Glutamatergic neuron (in vitro differentiated cells): Measurements from ENCODE around the gene SMCO2. TPM values are rescaled to one million over a fixed set of nuclear protein-coding genes. Genes with fewer than 3 reads are reported as not detected.

Experiments
- DNase-seq: peaks from one replicate; pipeline ENCODE4 v3.0.0; 2022
- H3K27ac Mint-ChIP-seq: one replicate; pipeline ENCODE4 v1.8.0; 2020; ENCODE audit warnings: mild to moderate bottlenecking, mixed read lengths, inconsistent platforms; ENCODE audit not compliant: unreplicated experiment
- H3K27me3 Mint-ChIP-seq: one replicate; pipeline ENCODE4 v1.8.0; 2020; ENCODE audit warnings: mild to moderate bottlenecking, moderate library complexity, mixed read lengths, inconsistent platforms; ENCODE audit not compliant: unreplicated experiment
- H3K36me3 Mint-ChIP-seq: one replicate; pipeline ENCODE4 v1.8.0; 2020; ENCODE audit warnings: mild to moderate bottlenecking, mixed read lengths, inconsistent platforms; ENCODE audit not compliant: unreplicated experiment
- H3K4me1 Mint-ChIP-seq: one replicate; pipeline ENCODE4 v1.8.0; 2020; ENCODE audit warnings: mild to moderate bottlenecking, low read depth, mixed read lengths, inconsistent platforms; ENCODE audit not compliant: unreplicated experiment
- H3K4me3 Mint-ChIP-seq: one replicate; pipeline ENCODE4 v1.8.0; 2020; ENCODE audit warnings: mild to moderate bottlenecking, mixed read lengths, inconsistent platforms; ENCODE audit not compliant: unreplicated experiment
- H3K9me3 Mint-ChIP-seq: one replicate; pipeline ENCODE4 v1.8.0; 2020; ENCODE audit warnings: mild to moderate bottlenecking, moderate library complexity, mixed read lengths, inconsistent platforms; ENCODE audit not compliant: unreplicated experiment
- CTCF ChIP-seq: fragments of 200-600 bp; sonication (generic); IDR thresholded peaks from one replicate; pipeline ENCODE4 v1.5.0; 2021; ENCODE audit not compliant: partially characterized antibody, unreplicated experiment
- total RNA-seq: library from RNA; stranded (reverse); fragmentation: NEBNext Ultra II Directional; extraction: Animal tissue kit (Norgen Biotek cat#: 25700); gene quantifications from one replicate; pipeline ENCODE4 v1.2.1, GENCODE V29; 2021; ENCODE audit not compliant: unreplicated experiment

Gene SMCO2
- total RNA-seq, 1 donor from 2014 or later = not detected

DNA sequence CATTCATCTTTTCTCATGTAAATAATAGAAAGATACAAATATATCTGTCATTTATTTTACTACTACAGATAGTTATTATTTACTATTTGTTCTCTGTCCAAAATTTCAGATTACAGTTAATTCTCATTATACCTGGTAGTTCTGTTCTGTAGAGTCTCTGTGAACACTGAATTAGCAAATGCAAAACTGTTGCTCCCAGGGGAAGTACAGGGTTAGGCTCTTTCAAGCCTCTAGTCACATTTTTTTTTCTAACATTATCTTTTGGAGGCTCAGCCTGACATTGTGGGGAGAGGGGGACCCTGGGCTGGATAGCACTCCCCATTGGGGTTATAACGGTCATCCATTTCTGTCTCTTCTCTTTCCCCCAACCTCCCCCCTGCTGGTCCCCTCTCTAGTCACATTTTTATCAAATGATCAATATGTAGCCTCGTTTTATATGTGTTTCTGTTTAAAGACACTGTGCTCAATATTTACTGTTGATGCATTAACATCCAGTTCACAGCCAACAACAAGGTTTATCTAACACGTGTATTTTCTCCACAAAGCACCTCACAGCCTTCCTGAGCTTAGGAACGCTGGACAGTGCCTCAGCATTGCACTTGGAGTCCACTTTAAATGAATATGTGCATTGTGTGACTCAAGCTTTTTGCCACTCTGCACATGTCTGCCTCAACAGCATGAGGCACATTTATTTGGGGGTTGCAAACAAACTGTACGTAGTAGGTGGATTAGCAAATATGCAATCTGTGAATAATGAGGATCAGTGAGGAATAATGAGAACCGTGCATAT is 4.7 kb downstream of the SMCO2 start:
- DNase-seq = no peak
- no peaks in the 10 kb centered on the region for H3K36me3 Mint-ChIP-seq
- H3K27ac Mint-ChIP-seq = no peak overlapping the region
- peaks cover 2% of the 10 kb centered on the region for H3K9me3 Mint-ChIP-seq
- no peak for TF ChIP-seq CTCF
- H3K4me1 Mint-ChIP-seq = peaks cover 5% of the 10 kb centered on the region
- H3K27me3 Mint-ChIP-seq = no peaks in the 10 kb centered on the region
- H3K4me3 Mint-ChIP-seq = no peak overlapping the region

DNA sequence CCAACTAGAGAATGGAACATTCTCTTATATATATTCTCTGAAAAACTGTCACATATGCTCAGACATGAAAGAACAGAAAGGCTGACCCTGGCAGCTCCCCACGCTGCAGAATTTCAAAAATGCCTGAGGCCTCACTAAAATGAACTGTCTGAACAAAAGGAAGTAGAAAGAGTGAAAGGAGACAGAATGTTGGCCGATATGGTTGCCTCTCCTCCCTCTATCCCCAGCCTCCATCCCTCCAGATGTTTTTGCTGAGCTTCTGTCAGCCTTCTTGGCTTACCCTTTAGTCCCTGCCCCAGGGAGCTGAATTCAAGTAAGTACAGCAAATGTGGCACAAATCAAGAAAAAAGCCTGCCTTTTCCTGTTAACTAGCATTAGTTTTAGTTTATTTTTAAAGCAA is 6.9 kb downstream of the SMCO2 start:
- Mint-ChIP-seq H3K27ac (no peak overlapping the region), H3K4me1 (peaks cover 5% of the 10 kb centered on the region), H3K4me3 (no peak overlapping the region), H3K9me3 (peaks cover 6% of the 10 kb centered on the region), H3K27me3 (no peaks in the 10 kb centered on the region), H3K36me3 (no peaks in the 10 kb centered on the region)
- no peak for TF ChIP-seq CTCF
- DNase-seq = no peak

DNA sequence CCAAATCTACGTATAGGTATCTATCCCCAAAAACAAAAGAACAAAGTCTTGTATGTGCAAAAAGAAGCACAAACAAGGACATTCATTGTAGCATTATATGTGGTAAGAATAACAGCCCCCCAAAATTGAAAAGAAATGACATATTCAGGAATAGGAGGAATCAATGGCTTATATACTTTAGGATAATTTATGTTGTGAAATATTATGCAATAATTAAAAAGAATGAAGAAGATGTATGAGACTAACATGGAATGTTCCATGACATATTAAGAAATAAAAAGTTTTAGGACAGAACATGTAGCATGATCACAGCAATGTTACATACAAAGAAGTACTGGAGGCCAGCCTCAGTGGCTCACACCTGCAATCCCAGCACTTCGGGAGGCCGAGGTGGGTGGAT is 9.1 kb downstream of the SMCO2 start:
- H3K27me3 Mint-ChIP-seq = no peaks in the 10 kb centered on the region
- TF ChIP-seq CTCF = no peak
- no peak overlapping the region for H3K27ac Mint-ChIP-seq
- peaks cover 6% of the 10 kb centered on the region for H3K9me3 Mint-ChIP-seq
- H3K4me1 Mint-ChIP-seq = peaks cover 5% of the 10 kb centered on the region
- no peak for DNase-seq
- H3K4me3 Mint-ChIP-seq = no peak overlapping the region
- no peaks in the 10 kb centered on the region for H3K36me3 Mint-ChIP-seq

- no peak for DNase-seq
- Mint-ChIP-seq H3K4me1 (peaks cover 3% of the 10 kb centered on the region), H3K9me3 (peaks cover 6% of the 10 kb centered on the region), H3K27ac (no peak overlapping the region), H3K27me3 (no peaks in the 10 kb centered on the region), H3K4me3 (no peak overlapping the region), H3K36me3 (no peaks in the 10 kb centered on the region)
- TF ChIP-seq CTCF = no peak
These were observed 10.1 kb downstream of the SMCO2 start for GRCh38 chr12:27456618-27457017.

- Mint-ChIP-seq H3K9me3 (peaks cover 15% of the 10 kb centered on the region), H3K27me3 (peaks cover 6% of the 10 kb centered on the region), H3K27ac (no peak overlapping the region), H3K36me3 (peaks cover under 1% of the 10 kb centered on the region), H3K4me1 (peaks cover 23% of the 10 kb centered on the region), H3K4me3 (no peak overlapping the region)
- no peak for TF ChIP-seq CTCF
- no peak for DNase-seq
These were observed 14.0 kb downstream of the SMCO2 start for GRCh38 chr12:27460471-27460978.
